Activated T-helper 9 cell treated with anti-CD3 and anti-CD28 coated beads, Interleukin-2, amount 50 U/mL, for 16 hours (primary cell): ENCODE measurements around the gene SAMM50.
"Not testable (repeated sequence)": the region's sequence is repeated elsewhere in the genome, so short reads cannot be mapped to it uniquely, and the experiment has no call there.

Experiments used
- DNase-seq: peaks from one replicate; pipeline ENCODE4 v3.0.0-alpha.2; 2020; ENCODE audit warnings: low read depth

Gene SAMM50

GRCh38 chr22:44001521-44001920, 46.3 kb downstream of the SAMM50 start:
- DNase-seq = no peak

GRCh38 chr22:44002324-44002723, 47.1 kb downstream of the SAMM50 start:
- no peak for DNase-seq

GRCh38 chr22:44002997-44003396, 47.8 kb downstream of the SAMM50 start:
- no peak for DNase-seq

- no peak for DNase-seq
These were observed 48.3 kb downstream of the SAMM50 start for GRCh38 chr22:44003405-44004103.

GRCh38 chr22:44004104-44004460, 48.8 kb downstream of the SAMM50 start:
- DNase-seq = no peak

- DNase-seq = no peak
These were observed 50.3 kb downstream of the SAMM50 start for GRCh38 chr22:44005524-44005923.

GRCh38 chr22:44012162-44012561, 56.9 kb downstream of the SAMM50 start:
- no peak for DNase-seq

- no peak for DNase-seq
These were observed 57.3 kb downstream of the SAMM50 start for GRCh38 chr22:44012591-44012990.

GRCh38 chr22:44014241-44014640, 59.0 kb downstream of the SAMM50 start:
- no peak for DNase-seq

- DNase-seq = not testable (repeated sequence)
These were observed 61.3 kb downstream of the SAMM50 start for GRCh38 chr22:44016586-44016985.

- no peak for DNase-seq
These were observed 63.4 kb downstream of the SAMM50 start for GRCh38 chr22:44018594-44018993.

- DNase-seq = no peak
These were observed 64.2 kb downstream of the SAMM50 start for GRCh38 chr22:44019416-44019815.

GRCh38 chr22:44019846-44020245, 64.6 kb downstream of the SAMM50 start:
- no peak for DNase-seq

- no peak for DNase-seq
These were observed 65.7 kb downstream of the SAMM50 start for GRCh38 chr22:44020981-44021380.

GRCh38 chr22:44023404-44024287, 68.4 kb downstream of the SAMM50 start:
- DNase-seq = peak; percentile 18

- DNase-seq = peak; percentile 6
These were observed 69.2 kb downstream of the SAMM50 start, which contains the start of gene PARVB for GRCh38 chr22:44024288-44024921. TSS of gene PARVB (plus strand) at chr22:44024302. CDS start at chr22:44024340, 38 bp downstream.

- no peak for DNase-seq
These were observed 70.2 kb downstream of the SAMM50 start for GRCh38 chr22:44025171-44026065.

- DNase-seq = no peak
These were observed 70.9 kb downstream of the SAMM50 start for GRCh38 chr22:44026066-44026629.

- DNase-seq = peak; percentile 48
These were observed 71.6 kb downstream of the SAMM50 start for GRCh38 chr22:44026630-44027511.

- no peak for DNase-seq
These were observed 72.8 kb downstream of the SAMM50 start for GRCh38 chr22:44028091-44028490.
